Endothelial cell of umbilical vein (primary cell): ENCODE results near the gene SEMA3A.

Experiments used
- EZH2 ChIP-seq: IDR thresholded peaks from 2 replicates; pipeline ENCODE4 v1.6.1; 2012; ENCODE audit warnings: borderline replicate concordance, low read depth, mild to moderate bottlenecking, moderate library complexity, low read length, inconsistent platforms; ENCODE audit not compliant: severe bottlenecking
- TF ChIP-seq, protein P1 (sequence below), 2 donors: IDR thresholded peaks; 1 replicate in 1 of 2; 2 replicates in 1 of 2; pipeline ENCODE4 v1.5.1; 2011; ENCODE audit warnings: low read length in 2 of 2, mild to moderate bottlenecking in 2 of 2, moderate library complexity in 2 of 2, control low read depth in 1 of 2, inconsistent platforms in 1 of 2, low read depth in 1 of 2; ENCODE audit not compliant: insufficient read depth in 1 of 2; ENCODE audit errors: extremely low read depth in 1 of 2

DNA sequence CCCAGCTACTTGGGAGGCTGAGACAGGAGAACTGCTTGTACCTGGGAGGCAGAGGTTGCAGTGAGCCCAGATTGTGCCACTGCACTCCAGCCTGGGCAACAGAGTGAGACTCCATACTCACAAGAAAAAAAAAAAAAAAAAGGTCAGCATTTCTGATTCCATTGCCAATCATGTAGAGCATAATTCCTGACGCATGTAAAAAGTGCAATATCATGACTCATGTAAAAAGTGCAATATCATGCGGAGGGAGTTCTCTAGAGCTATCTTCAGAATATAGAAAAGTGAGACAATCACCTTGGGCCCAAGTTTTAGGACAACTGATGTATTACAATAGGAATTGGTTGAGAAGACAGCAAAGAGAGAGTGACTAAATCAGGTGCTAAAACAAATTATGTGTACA is 85.8 kb downstream of the SEMA3A start:
- TF ChIP-seq, protein P1, sequence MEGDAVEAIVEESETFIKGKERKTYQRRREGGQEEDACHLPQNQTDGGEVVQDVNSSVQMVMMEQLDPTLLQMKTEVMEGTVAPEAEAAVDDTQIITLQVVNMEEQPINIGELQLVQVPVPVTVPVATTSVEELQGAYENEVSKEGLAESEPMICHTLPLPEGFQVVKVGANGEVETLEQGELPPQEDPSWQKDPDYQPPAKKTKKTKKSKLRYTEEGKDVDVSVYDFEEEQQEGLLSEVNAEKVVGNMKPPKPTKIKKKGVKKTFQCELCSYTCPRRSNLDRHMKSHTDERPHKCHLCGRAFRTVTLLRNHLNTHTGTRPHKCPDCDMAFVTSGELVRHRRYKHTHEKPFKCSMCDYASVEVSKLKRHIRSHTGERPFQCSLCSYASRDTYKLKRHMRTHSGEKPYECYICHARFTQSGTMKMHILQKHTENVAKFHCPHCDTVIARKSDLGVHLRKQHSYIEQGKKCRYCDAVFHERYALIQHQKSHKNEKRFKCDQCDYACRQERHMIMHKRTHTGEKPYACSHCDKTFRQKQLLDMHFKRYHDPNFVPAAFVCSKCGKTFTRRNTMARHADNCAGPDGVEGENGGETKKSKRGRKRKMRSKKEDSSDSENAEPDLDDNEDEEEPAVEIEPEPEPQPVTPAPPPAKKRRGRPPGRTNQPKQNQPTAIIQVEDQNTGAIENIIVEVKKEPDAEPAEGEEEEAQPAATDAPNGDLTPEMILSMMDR (IDR thresholded peaks at IDR 0.05; ENCODE audit: extremely low read depth in 1 of 2, insufficient read depth in 1 of 2, low read depth in 1 of 2, low read length in 2 of 2) = no peak
- TF ChIP-seq EZH2 = no peak
